ENCODE data around the gene RPS6KA2.
"Not testable (repeated sequence)": the region's sequence is repeated elsewhere in the genome, so short reads cannot be mapped to it uniquely, and the experiment has no call there.

GRCh38 chr6:166581801-166582200 lies 45.2 kb downstream of the RPS6KA2 start:
- TF ChIP-seq CTCF (optimal IDR thresholded peaks at IDR 0.05 in 1 of 3, IDR thresholded peaks at IDR 0.05 in 1 of 3, conservative IDR thresholded peaks at IDR 0.05 in 1 of 3; ENCODE audit: extremely low read depth in 1 of 3, insufficient read depth in 2 of 3, low read length in 3 of 3); EZH2 (IDR thresholded peaks at IDR 0.05; ENCODE audit: low read length): not testable (repeated sequence)
